A549 (cell line): Measurements from ENCODE around the gene PEDS1. TPM values are rescaled to one million over a fixed set of nuclear protein-coding genes. Genes with fewer than 3 reads are reported as not detected.

Source experiments
- ATAC-seq, 2 experiments: fragments of 200-7000 bp in 1 of 2; fragments of >200 bp in 1 of 2; cut with Nextera tagmentation in 1 of 2; cut with Tn5 transposase in 1 of 2; 3 replicates each; pipeline versions ENCODE4 v1.8.0 to v1.9.1; 2018 to 2020; ENCODE audit warnings: mild to moderate bottlenecking in 1 of 2, moderate library complexity in 1 of 2
- CTCF ChIA-PET: fragments of 300-600 bp; sonication (Branson Sonifier 250); formaldehyde crosslinking; extraction: SDS; loops from one replicate; lab custom pipeline; 2021; ENCODE audit warnings: antibody characterized with exemption, inconsistent platforms; lab: Yijun Ruan, JAX
- POLR2A ChIA-PET: fragments of 350-600 bp; formaldehyde crosslinking; extraction: SDS; loops from one replicate; lab custom pipeline; 2021; ENCODE audit warnings: antibody characterized with exemption, inconsistent platforms; lab: Yijun Ruan, JAX
- DNase-seq, 2 experiments: peaks; one replicate each; pipeline versions ENCODE4 v3.0.0 to v3.0.0-alpha.2; 2011 to 2016; ENCODE audit warnings: low read depth in 1 of 2, low spot score in 1 of 2
- FAIRE-seq: peaks from 2 replicates; lab custom pipeline; 2011; peaks lifted over from hg19 to GRCh38; lab: Jason Lieb, UNC
- H3K27ac ChIP-seq, 2 experiments: fragments of >200 bp; sonication (Bioruptor Twin); formaldehyde crosslinking; 3 replicates each; pipeline ENCODE4 v1.5.1; 2016 to 2017
- H3K4me1 ChIP-seq: fragments of >200 bp; sonication (Bioruptor Twin); formaldehyde crosslinking; 3 replicates; pipeline ENCODE4 v1.6.1; 2016
- H3K4me2 ChIP-seq: fragments of >200 bp; sonication (Bioruptor Twin); formaldehyde crosslinking; 3 replicates; pipeline ENCODE4 v1.6.1; 2016
- H3K4me3 ChIP-seq: fragments of >200 bp; sonication (Bioruptor Twin); formaldehyde crosslinking; 3 replicates; pipeline ENCODE4 v1.5.1; 2016
- H3K9me3 ChIP-seq: fragments of >200 bp; sonication (Bioruptor Twin); formaldehyde crosslinking; 3 replicates; pipeline ENCODE4 v1.6.1; 2016
- CBX2 ChIP-seq: fragments of 200-600 bp; sonication (generic); IDR thresholded peaks from 2 replicates; pipeline ENCODE4 v1.6.1; 2016; ENCODE audit warnings: low read depth, mild to moderate bottlenecking, borderline replicate concordance
- CEBPB ChIP-seq, 2 experiments: fragments of >200 bp in 1 of 2; sonication (Bioruptor Twin) in 1 of 2; formaldehyde crosslinking in 1 of 2; IDR thresholded peaks; 2 replicates each; pipeline ENCODE4 v1.6.1; 2012 to 2016
- CHD4 ChIP-seq: fragments of 200-600 bp; sonication (generic); IDR thresholded peaks from 2 replicates; pipeline ENCODE4 v1.6.1; 2016; ENCODE audit warnings: antibody characterized with exemption, mild to moderate bottlenecking, borderline replicate concordance
- EHMT2 ChIP-seq: fragments of 200-600 bp; sonication (generic); IDR thresholded peaks from 2 replicates; pipeline ENCODE4 v1.6.1; 2016; ENCODE audit warnings: antibody characterized with exemption, low read depth, mild to moderate bottlenecking, moderate library complexity
- EP300 ChIP-seq, 2 experiments: fragments of >200 bp; sonication (Bioruptor Twin); formaldehyde crosslinking; IDR thresholded peaks; 2 replicates in 1 of 2; 3 replicates in 1 of 2; pipeline ENCODE4 v1.6.1; 2016 to 2017
- ESRRA ChIP-seq: fragments of 150-350 bp; IDR thresholded peaks from 2 replicates; pipeline ENCODE4 v1.6.1; 2014; ENCODE audit warnings: mild to moderate bottlenecking, low read length, borderline replicate concordance
- FOSB ChIP-seq: fragments of 250-450 bp; sonication (Bioruptor Pico); IDR thresholded peaks from 2 replicates; pipeline ENCODE4 v1.5.0; 2020; ENCODE audit warnings: mild to moderate bottlenecking, moderate library complexity
- FOSL2 ChIP-seq, 2 experiments: fragments of 450-650 bp in 1 of 2; fragments of >200 bp in 1 of 2; sonication (Bioruptor Twin) in 1 of 2; formaldehyde crosslinking; IDR thresholded peaks; 2 replicates each; pipeline versions ENCODE4 v1.5.0 to v1.6.1; 2016 to 2020; ENCODE audit warnings: mild to moderate bottlenecking in 1 of 2, moderate library complexity in 1 of 2
- FOXS1 ChIP-seq: fragments of 250-450 bp; sonication (Bioruptor Pico); IDR thresholded peaks from 2 replicates; pipeline ENCODE4 v1.5.0; 2020; ENCODE audit warnings: mild to moderate bottlenecking, moderate library complexity
- GATA3 ChIP-seq: IDR thresholded peaks from 2 replicates; pipeline ENCODE4 v1.6.1; 2012; ENCODE audit warnings: borderline replicate concordance
- HDAC2 ChIP-seq: fragments of 200-600 bp; sonication (generic); IDR thresholded peaks from 2 replicates; pipeline ENCODE4 v1.6.1; 2016
- HOXB5 ChIP-seq: fragments of 250-450 bp; sonication (Bioruptor Pico); IDR thresholded peaks from 2 replicates; pipeline ENCODE4 v1.5.0; 2020; ENCODE audit warnings: mild to moderate bottlenecking, moderate library complexity
- JUN ChIP-seq, 2 experiments: fragments of >200 bp; sonication (Bioruptor Twin); formaldehyde crosslinking; IDR thresholded peaks; 2 replicates in 1 of 2; 3 replicates in 1 of 2; pipeline ENCODE4 v1.6.1; 2016 to 2017
- NPAS2 ChIP-seq: fragments of 250-450 bp; sonication (Bioruptor Pico); IDR thresholded peaks from 2 replicates; pipeline ENCODE4 v1.8.0; 2022; ENCODE audit warnings: mild to moderate bottlenecking, moderate library complexity, borderline replicate concordance
- PHF8 ChIP-seq: fragments of 200-600 bp; sonication (generic); IDR thresholded peaks from 2 replicates; pipeline ENCODE4 v1.6.1; 2016; ENCODE audit warnings: low read depth, mild to moderate bottlenecking, antibody characterized with exemption, moderate library complexity, borderline replicate concordance
- POLR2A ChIP-seq: IDR thresholded peaks from 2 replicates; pipeline ENCODE4 v1.6.1; 2012; ENCODE audit warnings: mild to moderate bottlenecking, low read length
- POLR2AphosphoS2 ChIP-seq: conservative IDR thresholded peaks from 2 replicates; pipeline ENCODE4 v1.6.1; 2012; ENCODE audit warnings: low read length, improper control_type of control experiment, inconsistent platforms
- RAD21 ChIP-seq, 2 experiments: fragments of >200 bp in 1 of 2; sonication (Bioruptor Twin) in 1 of 2; formaldehyde crosslinking in 1 of 2; IDR thresholded peaks in 1 of 2; conservative IDR thresholded peaks in 1 of 2; 2 replicates in 1 of 2; 3 replicates in 1 of 2; pipeline ENCODE4 v1.6.1; 2012 to 2018; ENCODE audit warnings: inconsistent platforms in 1 of 2
- RCOR1 ChIP-seq: fragments of 150-350 bp; IDR thresholded peaks from 2 replicates; pipeline ENCODE4 v1.6.1; 2014; ENCODE audit warnings: antibody characterized with exemption, low read length, low read depth
- SMC3 ChIP-seq: fragments of >200 bp; sonication (Bioruptor Twin); formaldehyde crosslinking; IDR thresholded peaks from 3 replicates; pipeline ENCODE4 v1.6.1; 2018; ENCODE audit warnings: inconsistent platforms
- TFCP2L1 ChIP-seq: fragments of 250-450 bp; sonication (Bioruptor Pico); IDR thresholded peaks from 2 replicates; pipeline ENCODE4 v1.5.0; 2021; ENCODE audit warnings: mild to moderate bottlenecking
- WGBS: methylation state at CpG from one replicate; pipeline ENCODE4 v1.1.6; 2017; ENCODE audit errors: missing lambda C conversion rate; 5-methylcytosine and 5-hydroxymethylcytosine counted together
- polyA plus RNA-seq, 4 experiments: library from polyadenylated mRNA; depleted of rRNA in 3 of 4; stranded (reverse); fragments of >200 nt; fragmentation: RNase III in 1 of 4; extraction: RNeasy Plus Mini Kit Qiagen cat#74134 plus additional on column Dnase treatment in 1 of 4; gene quantifications; 2 replicates in 3 of 4; 3 replicates in 1 of 4; pipeline ENCODE4 v1.2.3, GENCODE V29; 2011 to 2017
- TF ChIP-seq, protein P1 (sequence below): IDR thresholded peaks from 2 replicates; pipeline ENCODE4 v1.6.1; 2012
- TF ChIP-seq, protein P2 (sequence below): IDR thresholded peaks from 2 replicates; pipeline ENCODE4 v1.6.1; 2012
- TF ChIP-seq, protein P3 (sequence below): fragments of 250-450 bp; sonication (Bioruptor Pico); IDR thresholded peaks from 2 replicates; pipeline ENCODE4 v1.5.0; 2021; ENCODE audit warnings: mild to moderate bottlenecking, moderate library complexity, borderline replicate concordance
- TF ChIP-seq, protein P4 (sequence below): IDR thresholded peaks from 2 replicates; pipeline ENCODE4 v1.6.1; 2012; ENCODE audit warnings: low read depth, borderline replicate concordance

PEDS1 gene
- polyA plus RNA-seq, 2 of the 4 experiments (the other 2 are of a cell fraction): 24.5 to 25.8 TPM

DNA sequence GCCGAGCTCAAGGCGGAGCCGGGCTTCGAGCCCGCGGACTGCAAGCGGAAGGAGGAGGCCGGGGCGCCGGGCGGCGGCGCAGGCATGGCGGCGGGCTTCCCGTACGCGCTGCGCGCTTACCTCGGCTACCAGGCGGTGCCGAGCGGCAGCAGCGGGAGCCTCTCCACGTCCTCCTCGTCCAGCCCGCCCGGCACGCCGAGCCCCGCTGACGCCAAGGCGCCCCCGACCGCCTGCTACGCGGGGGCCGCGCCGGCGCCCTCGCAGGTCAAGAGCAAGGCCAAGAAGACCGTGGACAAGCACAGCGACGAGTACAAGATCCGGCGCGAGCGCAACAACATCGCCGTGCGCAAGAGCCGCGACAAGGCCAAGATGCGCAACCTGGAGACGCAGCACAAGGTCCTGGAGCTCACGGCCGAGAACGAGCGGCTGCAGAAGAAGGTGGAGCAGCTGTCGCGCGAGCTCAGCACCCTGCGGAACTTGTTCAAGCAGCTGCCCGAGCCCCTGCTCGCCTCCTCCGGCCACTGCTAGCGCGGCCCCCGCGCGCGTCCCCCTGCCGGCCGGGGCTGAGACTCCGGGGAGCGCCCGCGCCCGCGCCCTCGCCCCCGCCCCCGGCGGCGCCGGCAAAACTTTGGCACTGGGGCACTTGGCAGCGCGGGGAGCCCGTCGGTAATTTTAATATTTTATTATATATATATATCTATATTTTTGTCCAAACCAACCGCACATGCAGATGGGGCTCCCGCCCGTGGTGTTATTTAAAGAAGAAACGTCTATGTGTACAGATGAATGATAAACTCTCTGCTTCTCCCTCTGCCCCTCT is 38.2 kb upstream of the PEDS1 start:
- ATAC-seq: peak in 1 of 2 experiments; percentile 1; a peak in 1 of 6 replicates
- Histone ChIP-seq H3K9me3 (no peaks in the 10 kb centered on the region), H3K4me2 (peak overlapping the region; percentile 92), H3K4me3 (peak overlapping the region; percentile 98), H3K27ac (peak overlapping the region; percentile 97 to 98), H3K4me1 (peaks cover 62% of the 10 kb centered on the region)
- ChIA-PET POLR2A (interaction anchor here (0.8 to 1.7 kb wide), 10 partner anchors 9 to 289 kb away, joined by 3 to 13 read pairs (median 5); no protein-coding TSS in a partner anchor), CTCF (interaction anchor here (0.9 to 27.5 kb wide), 15 partner anchors 10 to 596 kb away, joined by 3 to 1085 read pairs (median 5); partner anchors contain the start of gene UBE2V1)
- WGBS: 3% methylated on average over 54 of the region's 96 CpGs
- TF ChIP-seq GATA3 (no peak), TFCP2L1 (CRISPR knock-in tag) (no peak), SMC3 (no peak; the same call in 2 of the 3 replicates), POLR2A (peak; percentile 20; the same call in 1 of the 2 replicates), FOSL2 (IDR thresholded peaks at IDR 0.05) (no peak), FOSL2 (CRISPR knock-in tag; IDR thresholded peaks at IDR 0.05) (no peak), POLR2AphosphoS2 (0 out of 2 replicates have a peak, but pooled peaks have one; percentile 1), JUN (IDR thresholded peaks at IDR 0.05) (peak; percentile 46 to 59; a peak in 4 of 5 replicates), RAD21 (conservative IDR thresholded peaks at IDR 0.05 in 1 of 2, IDR thresholded peaks at IDR 0.05 in 1 of 2) (peak in 1 of 2 experiments; percentile 9; a peak in 1 of 5 replicates), CBX2 (no peak), EHMT2 (no peak), CEBPB (IDR thresholded peaks at IDR 0.05) (no peak), FOSB (no peak), FOXS1 (CRISPR knock-in tag) (no peak), HDAC2 (no peak)
- TF ChIP-seq, protein P1, sequence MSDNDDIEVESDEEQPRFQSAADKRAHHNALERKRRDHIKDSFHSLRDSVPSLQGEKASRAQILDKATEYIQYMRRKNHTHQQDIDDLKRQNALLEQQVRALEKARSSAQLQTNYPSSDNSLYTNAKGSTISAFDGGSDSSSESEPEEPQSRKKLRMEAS: no peak
- no peak for FAIRE-seq
- peak in 1 of 2 experiments; percentile 75 for DNase-seq

DNA sequence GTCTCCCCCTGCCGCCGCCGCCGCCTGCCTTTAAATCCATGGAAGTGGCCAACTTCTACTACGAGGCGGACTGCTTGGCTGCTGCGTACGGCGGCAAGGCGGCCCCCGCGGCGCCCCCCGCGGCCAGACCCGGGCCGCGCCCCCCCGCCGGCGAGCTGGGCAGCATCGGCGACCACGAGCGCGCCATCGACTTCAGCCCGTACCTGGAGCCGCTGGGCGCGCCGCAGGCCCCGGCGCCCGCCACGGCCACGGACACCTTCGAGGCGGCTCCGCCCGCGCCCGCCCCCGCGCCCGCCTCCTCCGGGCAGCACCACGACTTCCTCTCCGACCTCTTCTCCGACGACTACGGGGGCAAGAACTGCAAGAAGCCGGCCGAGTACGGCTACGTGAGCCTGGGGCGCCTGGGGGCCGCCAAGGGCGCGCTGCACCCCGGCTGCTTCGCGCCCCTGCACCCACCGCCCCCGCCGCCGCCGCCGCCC is 37.6 kb upstream of the PEDS1 start:
- Histone ChIP-seq H3K27ac (peak overlapping the region; percentile 97 to 98), H3K4me3 (peak overlapping the region; percentile 98)

DNA sequence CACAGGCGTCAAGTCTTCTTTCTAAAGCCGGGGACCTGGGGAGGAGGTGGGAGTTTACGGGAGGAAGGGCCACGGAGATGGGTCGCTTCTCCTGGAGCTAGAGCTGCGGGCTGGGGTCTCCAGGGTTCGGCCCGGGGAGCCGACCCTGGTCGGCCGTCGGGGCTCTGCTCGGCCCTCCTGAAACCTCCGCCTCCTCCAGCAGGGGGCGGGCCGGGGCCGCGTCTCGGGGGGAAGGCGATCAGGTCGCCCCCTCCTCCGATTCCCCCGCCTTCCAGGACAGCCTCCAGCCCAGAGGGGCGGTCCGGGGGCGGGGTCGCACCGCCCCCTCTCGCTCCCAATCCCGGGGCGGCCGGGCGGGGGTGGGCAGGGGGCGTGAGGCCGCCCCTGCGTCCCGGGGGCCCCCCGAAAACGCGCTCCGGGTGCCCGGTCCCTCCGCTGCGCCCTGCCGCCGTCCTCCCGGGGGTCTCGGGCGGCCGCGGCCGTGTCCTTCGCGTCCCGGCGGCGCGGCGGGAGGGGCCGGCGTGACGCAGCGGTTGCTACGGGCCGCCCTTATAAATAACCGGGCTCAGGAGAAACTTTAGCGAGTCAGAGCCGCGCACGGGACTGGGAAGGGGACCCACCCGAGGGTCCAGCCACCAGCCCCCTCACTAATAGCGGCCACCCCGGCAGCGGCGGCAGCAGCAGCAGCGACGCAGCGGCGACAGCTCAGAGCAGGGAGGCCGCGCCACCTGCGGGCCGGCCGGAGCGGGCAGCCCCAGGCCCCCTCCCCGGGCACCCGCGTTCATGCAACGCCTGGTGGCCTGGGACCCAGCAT is 36.9 kb upstream of the PEDS1 start, which contains the start of gene CEBPB:
Gene CEBPB, plus strand, starts transcription at position 580 of the 814 bp plus-strand sequence. Its CDS starts 204 bp downstream, at position 784.
- 3% methylated on average over 18 of the region's 89 CpGs for WGBS
- peak; percentile 79 for TF ChIP-seq PHF8
- TF ChIP-seq, protein P2, sequence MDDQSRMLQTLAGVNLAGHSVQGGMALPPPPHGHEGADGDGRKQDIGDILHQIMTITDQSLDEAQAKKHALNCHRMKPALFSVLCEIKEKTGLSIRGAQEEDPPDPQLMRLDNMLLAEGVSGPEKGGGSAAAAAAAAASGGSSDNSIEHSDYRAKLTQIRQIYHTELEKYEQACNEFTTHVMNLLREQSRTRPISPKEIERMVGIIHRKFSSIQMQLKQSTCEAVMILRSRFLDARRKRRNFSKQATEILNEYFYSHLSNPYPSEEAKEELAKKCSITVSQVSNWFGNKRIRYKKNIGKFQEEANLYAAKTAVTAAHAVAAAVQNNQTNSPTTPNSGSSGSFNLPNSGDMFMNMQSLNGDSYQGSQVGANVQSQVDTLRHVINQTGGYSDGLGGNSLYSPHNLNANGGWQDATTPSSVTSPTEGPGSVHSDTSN: peak; percentile 79; the same call in 1 of the 2 replicates
- TF ChIP-seq EP300 (IDR thresholded peaks at IDR 0.05): peak in 1 of 2 experiments; percentile 48; a peak in 2 of 5 replicates
- TF ChIP-seq ESRRA: no peak
- TF ChIP-seq GATA3: no peak
- peak; percentile 71 to 89 for TF ChIP-seq RAD21 (conservative IDR thresholded peaks at IDR 0.05 in 1 of 2, IDR thresholded peaks at IDR 0.05 in 1 of 2)
- TF ChIP-seq, protein P3, sequence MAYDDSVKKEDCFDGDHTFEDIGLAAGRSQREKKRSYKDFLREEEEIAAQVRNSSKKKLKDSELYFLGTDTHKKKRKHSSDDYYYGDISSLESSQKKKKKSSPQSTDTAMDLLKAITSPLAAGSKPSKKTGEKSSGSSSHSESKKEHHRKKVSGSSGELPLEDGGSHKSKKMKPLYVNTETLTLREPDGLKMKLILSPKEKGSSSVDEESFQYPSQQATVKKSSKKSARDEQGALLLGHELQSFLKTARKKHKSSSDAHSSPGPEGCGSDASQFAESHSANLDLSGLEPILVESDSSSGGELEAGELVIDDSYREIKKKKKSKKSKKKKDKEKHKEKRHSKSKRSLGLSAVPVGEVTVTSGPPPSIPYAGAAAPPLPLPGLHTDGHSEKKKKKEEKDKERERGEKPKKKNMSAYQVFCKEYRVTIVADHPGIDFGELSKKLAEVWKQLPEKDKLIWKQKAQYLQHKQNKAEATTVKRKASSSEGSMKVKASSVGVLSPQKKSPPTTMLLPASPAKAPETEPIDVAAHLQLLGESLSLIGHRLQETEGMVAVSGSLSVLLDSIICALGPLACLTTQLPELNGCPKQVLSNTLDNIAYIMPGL (CRISPR knock-in tag): no peak
- no peak for TF ChIP-seq HOXB5 (CRISPR knock-in tag)
- TF ChIP-seq, protein P4, sequence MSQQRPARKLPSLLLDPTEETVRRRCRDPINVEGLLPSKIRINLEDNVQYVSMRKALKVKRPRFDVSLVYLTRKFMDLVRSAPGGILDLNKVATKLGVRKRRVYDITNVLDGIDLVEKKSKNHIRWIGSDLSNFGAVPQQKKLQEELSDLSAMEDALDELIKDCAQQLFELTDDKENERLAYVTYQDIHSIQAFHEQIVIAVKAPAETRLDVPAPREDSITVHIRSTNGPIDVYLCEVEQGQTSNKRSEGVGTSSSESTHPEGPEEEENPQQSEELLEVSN: no peak
- no peak for TF ChIP-seq NPAS2 (CRISPR knock-in tag)
- no peak for TF ChIP-seq CHD4

More for the DNA sequence above, 37.6 kb upstream of the PEDS1 start:
- no peak for DNase-seq
- no peak for FAIRE-seq
- ATAC-seq: peak in 1 of 2 experiments; percentile 9; a peak in 4 of 6 replicates
- H3K9me3 ChIP-seq: no peaks in the 10 kb centered on the region
- POLR2A ChIA-PET: interaction anchor here (0.8 to 1.7 kb wide), 12 partner anchors 9 to 597 kb away, joined by 3 to 13 read pairs (median 4); no protein-coding TSS in a partner anchor
- TF ChIP-seq EP300 (IDR thresholded peaks at IDR 0.05) (peak in 1 of 2 experiments; percentile 9; a peak in 1 of 5 replicates), RCOR1 (no peak), POLR2A (peak; percentile 18; the same call in 1 of the 2 replicates), JUN (IDR thresholded peaks at IDR 0.05) (peak; percentile 92 to 95)
- CTCF ChIA-PET: interaction anchor here (0.6 to 27.5 kb wide), 22 partner anchors 11 to 597 kb away, joined by 3 to 1085 read pairs (median 4); partner anchors contain the start of gene UBE2V1
- peaks cover 60% of the 10 kb centered on the region for H3K4me1 ChIP-seq
- peak overlapping the region; percentile 92; the same call in 2 of the 3 replicates for H3K4me2 ChIP-seq
- WGBS: 3% methylated on average over 14 of the region's 69 CpGs

More for the DNA sequence above, 36.9 kb upstream of the PEDS1 start, which contains the start of gene CEBPB:
- ATAC-seq: peak; percentile 45 to 46
- FAIRE-seq: no peak
- Histone ChIP-seq H3K4me1 (peaks cover 57% of the 10 kb centered on the region), H3K4me3 (peak within 1 kb of the TSS; percentile 98), H3K9me3 (no peaks in the 10 kb centered on the region), H3K4me2 (peak within 1 kb of the TSS; percentile 92), H3K27ac (peak within 1 kb of the TSS; percentile 97 to 98)
- ChIA-PET CTCF (interaction anchor here (0.6 to 27.5 kb wide), 26 partner anchors 11 to 604 kb away, joined by 3 to 1085 read pairs (median 4); partner anchors contain the start of genes BCAS4 and UBE2V1), POLR2A (interaction anchor here (0.8 to 1.7 kb wide), 13 partner anchors 8 to 598 kb away, joined by 3 to 13 read pairs (median 4); no protein-coding TSS in a partner anchor)
- DNase-seq: peak; percentile 88 to 93
